T-helper 9 cell (primary cell): Measurements from ENCODE around the gene SV2B.

ENCODE experiments used
- DNase-seq: peaks from one replicate; pipeline ENCODE4 v3.0.0-alpha.2; 2020

Gene SV2B

GRCh38 chr15:91279486-91279885 is 179.4 kb downstream of the SV2B start:
- DNase-seq, result no peak

- DNase-seq, result no peak
Observed at GRCh38 chr15:91281947-91282346, 181.9 kb downstream of the SV2B start.

- no peak for DNase-seq
Observed at GRCh38 chr15:91282486-91282885, 182.4 kb downstream of the SV2B start.

GRCh38 chr15:91283155-91283554 is 183.1 kb downstream of the SV2B start:
- DNase-seq, result no peak

- DNase-seq, result no peak
Observed at GRCh38 chr15:91284758-91285466, 184.9 kb downstream of the SV2B start.

GRCh38 chr15:91289324-91289723 is 189.3 kb downstream of the SV2B start:
- DNase-seq, result no peak

GRCh38 chr15:91290553-91290952 is 190.5 kb downstream of the SV2B start:
- DNase-seq, result no peak

GRCh38 chr15:91291673-91292072 is 191.6 kb downstream of the SV2B start:
- DNase-seq, result no peak

GRCh38 chr15:91294344-91294743 is 194.3 kb downstream of the SV2B start:
- DNase-seq, result no peak

- no peak for DNase-seq
Observed at GRCh38 chr15:91294795-91295194, 194.7 kb downstream of the SV2B start.

GRCh38 chr15:91298101-91298500 is 198.0 kb downstream of the SV2B start:
- no peak for DNase-seq

- DNase-seq, result no peak
Observed at GRCh38 chr15:91302588-91303439, 202.8 kb downstream of the SV2B start.

GRCh38 chr15:91304210-91304609 is 204.2 kb downstream of the SV2B start:
- no peak for DNase-seq

GRCh38 chr15:91304786-91305185 is 204.7 kb downstream of the SV2B start:
- DNase-seq, result no peak

GRCh38 chr15:91306144-91306543 is 206.1 kb downstream of the SV2B start:
- no peak for DNase-seq

GRCh38 chr15:91307601-91308000 is 207.5 kb downstream of the SV2B start:
- DNase-seq, result no peak

GRCh38 chr15:91308199-91308598 is 208.1 kb downstream of the SV2B start:
- no peak for DNase-seq

GRCh38 chr15:91308855-91309254 is 208.8 kb downstream of the SV2B start:
- DNase-seq, result no peak

GRCh38 chr15:91311986-91312385 is 211.9 kb downstream of the SV2B start:
- DNase-seq, result peak; percentile 11

- no peak for DNase-seq
Observed at GRCh38 chr15:91316126-91316525, 216.1 kb downstream of the SV2B start.

GRCh38 chr15:91318516-91318915 is 218.5 kb downstream of the SV2B start:
- no peak for DNase-seq

GRCh38 chr15:91318931-91319330 is 218.9 kb downstream of the SV2B start:
- no peak for DNase-seq

GRCh38 chr15:91319371-91320059 is 219.5 kb downstream of the SV2B start:
- no peak for DNase-seq

- no peak for DNase-seq
Observed at GRCh38 chr15:91320101-91320500, 220.0 kb downstream of the SV2B start.
